ENCODE data around the gene MED9.

- TF ChIP-seq SMC3 (conservative IDR thresholded peaks at IDR 0.05; ENCODE audit: poor library complexity) (no peak), POLR2AphosphoS5 (IDR thresholded peaks at IDR 0.05) (no peak)
These were observed 43.6 kb upstream of the MED9 start for GRCh38 chr17:17433000-17433703.

Measured in neural cell (in vitro differentiated cells).